Peyer's patch (tissue), 4 donors: Measurements from ENCODE around the gene RABIF. TPM values are rescaled to one million over a fixed set of nuclear protein-coding genes. Genes with fewer than 3 reads are reported as not detected.
A peak's percentile ranks its signal among the peaks of the same experiment; 100 is the strongest.

Source experiments
- DNase-seq, 3 donors: peaks; one replicate each; pipeline ENCODE4 v3.0.0-alpha.2; 2017 to 2019
- H3K27ac ChIP-seq, 4 donors: fragments of 200-600 bp; sonication (generic); one replicate each; pipeline ENCODE4 v1.5.1; 2016 to 2019
- H3K27me3 ChIP-seq, 2 donors: fragments of 200-600 bp; sonication (generic); one replicate each; pipeline ENCODE4 v1.5.1; 2019
- H3K36me3 ChIP-seq, 3 donors: fragments of 200-600 bp; sonication (generic); one replicate each; pipeline ENCODE4 v1.5.1; 2016 to 2019
- H3K4me1 ChIP-seq, 4 donors: fragments of 200-600 bp; sonication (generic); one replicate each; pipeline ENCODE4 v1.5.1; 2016 to 2019
- H3K4me3 ChIP-seq, 4 donors: fragments of 200-600 bp; sonication (generic); 1 replicate in 3 of 4; 2 replicates in 1 of 4; pipeline ENCODE4 v1.5.1; 2016 to 2019; ENCODE audit warnings: mild to moderate bottlenecking in 1 of 4
- H3K9me3 ChIP-seq, 4 donors: fragments of 200-600 bp; sonication (generic); one replicate each; pipeline ENCODE4 v1.5.1; 2016 to 2019; ENCODE audit warnings: mild to moderate bottlenecking in 1 of 4
- POLR2A ChIP-seq, 2 donors: fragments of 450-650 bp; IDR thresholded peaks; one replicate each; pipeline ENCODE4 v1.5.1; 2017; ENCODE audit warnings: antibody characterized with exemption in 2 of 2, mild to moderate bottlenecking in 2 of 2, moderate library complexity in 2 of 2
- total RNA-seq, 4 donors: library from RNA; depleted of rRNA; stranded (reverse); fragments of >200 nt; gene quantifications; one replicate each; pipeline ENCODE4 v1.1.0, GENCODE V29; 2016
- TF ChIP-seq, protein P1 (sequence below), 6 experiments: fragments of 450-650 bp in 4 of 6; fragments of 200-600 bp in 2 of 6; sonication (generic) in 1 of 6; IDR thresholded peaks; one replicate each; pipeline ENCODE4 v1.5.1; 2017 to 2019; ENCODE audit warnings: antibody characterized with exemption in 6 of 6, mild to moderate bottlenecking in 3 of 6, moderate library complexity in 1 of 6

The RABIF gene
- total RNA-seq, 4 donors from 2014 or later, result 5.8 to 13.0 (median 8.0) TPM

DNA sequence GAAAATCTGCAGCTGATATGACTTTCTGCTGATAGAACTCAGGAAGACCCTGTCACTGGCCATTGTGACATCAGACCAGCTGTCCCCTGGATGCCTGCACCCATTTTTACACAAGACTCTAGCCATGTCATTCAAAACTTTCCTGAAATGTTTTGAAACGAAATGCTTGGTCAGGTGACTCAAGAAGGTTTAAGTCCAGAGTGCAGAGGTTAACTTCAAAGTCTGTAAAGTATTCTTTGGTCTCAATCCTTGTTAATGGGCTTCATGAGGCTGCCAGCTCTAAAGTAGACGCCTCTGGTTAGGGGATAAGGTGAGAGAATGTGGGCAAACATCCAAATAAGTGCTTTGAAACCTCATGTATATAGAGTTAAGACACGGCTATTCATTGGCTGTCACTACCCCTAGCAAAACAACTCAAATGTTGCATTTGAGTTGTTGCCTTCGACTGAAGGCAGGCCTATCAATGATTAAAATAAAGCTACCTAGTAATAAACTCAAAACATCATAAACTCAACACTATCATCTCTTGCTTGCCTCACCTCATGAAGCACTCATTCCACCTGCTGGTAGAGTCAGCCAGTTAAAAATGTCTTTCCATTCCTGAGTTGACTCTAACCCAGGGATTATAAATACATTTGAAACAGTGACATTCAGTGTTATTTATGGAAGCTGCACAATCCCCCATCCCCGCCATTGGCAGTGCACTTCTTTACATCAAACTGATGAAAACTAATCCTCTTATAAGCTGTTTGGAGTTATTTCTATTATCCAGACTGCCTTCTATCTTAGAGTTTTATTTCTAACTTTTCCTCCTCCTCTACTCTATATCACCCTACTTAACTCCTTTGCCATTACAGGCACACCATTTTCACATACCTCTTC is 26.0 kb downstream of the RABIF start:
- Histone ChIP-seq H3K27ac (peak overlapping the region in 2 of 4 donors; percentile 36 to 91), H3K36me3 (no peaks in the 10 kb centered on the region), H3K9me3 (no peaks in the 10 kb centered on the region), H3K4me3 (peak overlapping the region in 2 of 4 donors; percentile 5 to 77), H3K4me1 (peaks cover 0 to 41% (median 3%) of the 10 kb centered on the region in 4 donors), H3K27me3 (no peaks in the 10 kb centered on the region)
- peak in 1 of 3 donors; percentile 59 for DNase-seq
- TF ChIP-seq, protein P1, sequence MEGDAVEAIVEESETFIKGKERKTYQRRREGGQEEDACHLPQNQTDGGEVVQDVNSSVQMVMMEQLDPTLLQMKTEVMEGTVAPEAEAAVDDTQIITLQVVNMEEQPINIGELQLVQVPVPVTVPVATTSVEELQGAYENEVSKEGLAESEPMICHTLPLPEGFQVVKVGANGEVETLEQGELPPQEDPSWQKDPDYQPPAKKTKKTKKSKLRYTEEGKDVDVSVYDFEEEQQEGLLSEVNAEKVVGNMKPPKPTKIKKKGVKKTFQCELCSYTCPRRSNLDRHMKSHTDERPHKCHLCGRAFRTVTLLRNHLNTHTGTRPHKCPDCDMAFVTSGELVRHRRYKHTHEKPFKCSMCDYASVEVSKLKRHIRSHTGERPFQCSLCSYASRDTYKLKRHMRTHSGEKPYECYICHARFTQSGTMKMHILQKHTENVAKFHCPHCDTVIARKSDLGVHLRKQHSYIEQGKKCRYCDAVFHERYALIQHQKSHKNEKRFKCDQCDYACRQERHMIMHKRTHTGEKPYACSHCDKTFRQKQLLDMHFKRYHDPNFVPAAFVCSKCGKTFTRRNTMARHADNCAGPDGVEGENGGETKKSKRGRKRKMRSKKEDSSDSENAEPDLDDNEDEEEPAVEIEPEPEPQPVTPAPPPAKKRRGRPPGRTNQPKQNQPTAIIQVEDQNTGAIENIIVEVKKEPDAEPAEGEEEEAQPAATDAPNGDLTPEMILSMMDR (IDR thresholded peaks at IDR 0.05), result peak in 3 of 6 experiments; percentile 62 to 81 (median 69)
- no peak for TF ChIP-seq POLR2A (IDR thresholded peaks at IDR 0.05)

DNA sequence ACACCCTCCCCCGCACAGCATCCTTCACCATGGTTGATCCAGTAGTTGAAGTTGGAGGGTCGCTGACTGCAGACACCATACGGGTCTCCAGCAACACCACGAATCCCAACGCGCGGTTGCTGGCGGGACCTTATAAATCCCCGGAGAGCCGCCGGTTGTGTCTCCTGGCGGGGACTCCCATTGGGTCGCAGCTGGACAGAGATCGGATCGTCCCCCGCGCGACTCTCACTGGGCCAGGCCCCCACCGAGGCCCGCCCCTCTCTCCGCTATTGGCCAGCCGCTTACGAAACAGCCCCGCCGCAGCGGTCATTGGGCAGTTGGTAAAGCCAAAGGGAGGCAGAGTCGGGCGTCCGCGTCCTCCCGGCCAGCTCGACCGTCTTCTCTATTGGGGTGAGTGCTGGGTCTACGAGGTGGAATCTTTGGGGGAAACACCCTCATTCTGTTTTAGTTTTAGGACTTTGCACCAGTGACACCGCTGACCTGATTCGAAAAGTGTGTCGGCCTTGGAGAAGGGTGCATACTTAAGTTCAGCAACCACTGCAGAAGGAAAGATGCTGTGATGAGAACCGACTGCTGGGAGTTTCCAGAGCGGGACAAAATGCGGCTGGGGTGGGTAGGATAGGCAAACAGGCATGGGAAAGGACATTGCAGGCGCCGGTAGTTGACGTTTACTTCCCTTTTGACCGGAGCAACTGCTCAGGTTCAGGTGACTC is 27.4 kb downstream of the RABIF start:
- Histone ChIP-seq H3K27me3 (no peaks in the 10 kb centered on the region), H3K4me1 (peaks cover 0 to 44% (median 3%) of the 10 kb centered on the region in 4 donors)

DNA sequence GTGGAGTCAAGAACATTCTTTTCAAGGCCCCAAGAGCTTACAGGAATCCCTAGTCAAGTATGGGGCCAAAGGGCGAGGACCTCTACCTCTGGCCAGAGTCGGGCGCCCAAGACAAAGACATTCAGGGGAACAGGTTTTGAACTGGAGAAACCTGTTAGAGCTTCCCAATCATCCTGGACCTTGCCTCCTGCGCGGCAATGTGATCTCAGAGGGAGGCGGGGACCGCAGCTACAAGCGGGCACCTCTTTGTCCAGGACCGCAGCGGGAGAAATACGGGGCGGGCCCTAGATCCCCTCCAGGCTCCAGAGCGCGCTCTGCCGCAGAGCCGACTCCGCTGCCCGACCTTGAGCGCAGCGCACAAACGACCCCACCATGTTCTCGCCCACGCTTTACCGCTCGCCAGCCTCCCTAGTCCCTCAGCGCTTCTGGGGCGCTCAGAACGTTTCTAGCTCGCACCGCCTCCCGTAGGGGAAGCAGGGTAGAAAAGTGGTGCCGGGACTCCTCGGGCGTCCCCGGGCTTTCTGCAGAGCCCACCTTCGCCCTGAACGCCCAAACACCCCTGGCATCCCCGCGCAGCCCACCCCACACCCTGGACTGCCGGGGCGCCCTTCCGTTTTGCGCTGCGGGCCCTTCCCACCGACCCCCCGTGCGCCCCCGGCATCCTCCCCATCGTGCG is 28.1 kb downstream of the RABIF start:
- Histone ChIP-seq H3K36me3 (no peaks in the 10 kb centered on the region), H3K27me3 (no peaks in the 10 kb centered on the region), H3K9me3 (no peaks in the 10 kb centered on the region), H3K4me3 (peak overlapping the region; percentile 61 to 80 (median 72)), H3K4me1 (peaks cover 0 to 44% (median 3%) of the 10 kb centered on the region in 4 donors), H3K27ac (peak overlapping the region; percentile 62 to 91 (median 78))
- peak; percentile 28 to 90 (median 88) for DNase-seq
- TF ChIP-seq, protein P1 (IDR thresholded peaks at IDR 0.05), result no peak
- peak; percentile 73 to 78 for TF ChIP-seq POLR2A (IDR thresholded peaks at IDR 0.05)

More for the DNA sequence above, 27.4 kb downstream of the RABIF start:
- Histone ChIP-seq H3K9me3 (no peaks in the 10 kb centered on the region), H3K4me3 (peak overlapping the region; percentile 61 to 80 (median 72)), H3K36me3 (no peaks in the 10 kb centered on the region), H3K27ac (peak overlapping the region; percentile 62 to 91 (median 78))
- peak; percentile 61 to 76 for TF ChIP-seq POLR2A (IDR thresholded peaks at IDR 0.05)
- TF ChIP-seq, protein P1 (IDR thresholded peaks at IDR 0.05), result no peak
- peak; percentile 86 to 97 (median 95) for DNase-seq

DNA sequence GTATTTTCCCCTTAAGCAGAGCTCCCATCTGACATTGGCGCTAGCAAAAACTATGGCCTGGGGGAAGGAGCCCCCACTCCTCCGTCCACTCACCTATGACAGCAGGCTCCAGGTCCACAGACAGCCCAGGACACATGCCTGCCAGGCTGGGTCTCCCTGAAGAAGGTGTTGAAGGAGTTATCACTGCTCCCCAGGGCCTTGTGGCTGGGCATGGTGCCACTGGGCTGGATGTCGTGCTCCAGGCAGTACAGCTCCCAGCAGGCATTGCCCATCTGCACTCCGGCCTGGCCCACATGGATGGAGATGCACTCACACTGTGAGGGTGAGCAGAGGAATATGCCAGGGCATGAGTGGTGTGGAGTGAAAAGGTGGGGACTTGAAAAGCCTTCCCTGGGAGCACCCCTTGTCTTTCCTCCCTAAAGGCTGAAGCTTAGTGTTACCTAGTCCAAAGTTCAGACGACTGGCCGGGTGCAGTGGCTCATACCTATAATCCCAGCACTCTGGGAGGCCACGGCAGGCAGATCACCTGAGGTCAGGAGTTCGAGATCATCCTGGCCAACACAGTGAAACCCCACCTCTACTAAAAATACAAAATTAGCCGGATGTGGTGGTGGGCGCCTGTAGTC is 30.0 kb downstream of the RABIF start:
- no peak for DNase-seq
- H3K4me3 ChIP-seq, result no peak overlapping the region
- peaks cover 0 to 44% (median 3%) of the 10 kb centered on the region in 4 donors for H3K4me1 ChIP-seq
- H3K36me3 ChIP-seq, result no peaks in the 10 kb centered on the region
- H3K9me3 ChIP-seq, result no peaks in the 10 kb centered on the region
- no peaks in the 10 kb centered on the region for H3K27me3 ChIP-seq
- TF ChIP-seq POLR2A (IDR thresholded peaks at IDR 0.05), result no peak
- TF ChIP-seq, protein P1 (IDR thresholded peaks at IDR 0.05), result no peak
- peak overlapping the region in 3 of 4 donors; percentile 14 to 72 (median 56) for H3K27ac ChIP-seq

DNA sequence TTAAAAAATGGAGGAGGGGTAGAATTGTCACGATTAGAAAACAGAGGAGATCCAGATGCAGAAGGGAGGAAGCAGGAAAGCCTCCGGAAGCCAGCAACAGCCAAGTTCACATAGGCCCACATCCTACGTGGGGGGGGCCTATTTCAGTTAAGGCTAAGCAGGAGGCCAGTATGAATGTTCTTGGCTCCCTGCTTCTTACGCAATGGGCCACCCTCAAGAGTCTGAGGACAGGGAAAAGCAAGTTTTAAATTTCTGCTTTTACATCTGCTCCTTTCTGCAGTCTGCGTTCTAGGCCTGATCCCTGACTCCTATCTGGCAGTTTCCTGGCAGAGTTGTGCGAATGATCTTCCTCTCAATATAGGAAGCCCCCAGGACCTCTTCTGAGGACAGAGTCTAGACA is 30.6 kb downstream of the RABIF start:
- H3K4me3 ChIP-seq, result no peak overlapping the region
- H3K36me3 ChIP-seq, result no peaks in the 10 kb centered on the region
- no peaks in the 10 kb centered on the region for H3K9me3 ChIP-seq
- peaks cover 0 to 39% (median 3%) of the 10 kb centered on the region in 4 donors for H3K4me1 ChIP-seq
- H3K27ac ChIP-seq, result peak overlapping the region in 3 of 4 donors; percentile 14 to 72 (median 56)
- DNase-seq, result peak in 1 of 3 donors; percentile 69
- H3K27me3 ChIP-seq, result no peaks in the 10 kb centered on the region
- TF ChIP-seq POLR2A (IDR thresholded peaks at IDR 0.05), result no peak
- TF ChIP-seq, protein P1 (IDR thresholded peaks at IDR 0.05), result no peak
